Fibroblast of villous mesenchyme (primary cell): ENCODE results near the gene NME2. TPM values are rescaled to one million over a fixed set of nuclear protein-coding genes. Genes with fewer than 3 reads are reported as not detected.

Experiments used
- DNase-seq: peaks from one replicate; pipeline ENCODE4 v3.0.0-alpha.2; 2010; ENCODE audit warnings: low read depth
- H3K4me3 ChIP-seq: 2 replicates; pipeline ENCODE4 v1.5.1; 2011; ENCODE audit warnings: low read depth, mild to moderate bottlenecking, low read length
- total RNA-seq: library from RNA; depleted of rRNA; stranded (reverse); fragments of >200 nt; gene quantifications from 2 replicates; pipeline ENCODE4 v1.2.3, GENCODE V29; 2012
- TF ChIP-seq, protein P1 (sequence below): IDR thresholded peaks from 2 replicates; pipeline ENCODE4 v1.5.1; 2012; ENCODE audit warnings: low read depth, mild to moderate bottlenecking, low read length; ENCODE audit not compliant: insufficient read depth

Gene NME2
- total RNA-seq, 1 donor = 438 TPM

DNA sequence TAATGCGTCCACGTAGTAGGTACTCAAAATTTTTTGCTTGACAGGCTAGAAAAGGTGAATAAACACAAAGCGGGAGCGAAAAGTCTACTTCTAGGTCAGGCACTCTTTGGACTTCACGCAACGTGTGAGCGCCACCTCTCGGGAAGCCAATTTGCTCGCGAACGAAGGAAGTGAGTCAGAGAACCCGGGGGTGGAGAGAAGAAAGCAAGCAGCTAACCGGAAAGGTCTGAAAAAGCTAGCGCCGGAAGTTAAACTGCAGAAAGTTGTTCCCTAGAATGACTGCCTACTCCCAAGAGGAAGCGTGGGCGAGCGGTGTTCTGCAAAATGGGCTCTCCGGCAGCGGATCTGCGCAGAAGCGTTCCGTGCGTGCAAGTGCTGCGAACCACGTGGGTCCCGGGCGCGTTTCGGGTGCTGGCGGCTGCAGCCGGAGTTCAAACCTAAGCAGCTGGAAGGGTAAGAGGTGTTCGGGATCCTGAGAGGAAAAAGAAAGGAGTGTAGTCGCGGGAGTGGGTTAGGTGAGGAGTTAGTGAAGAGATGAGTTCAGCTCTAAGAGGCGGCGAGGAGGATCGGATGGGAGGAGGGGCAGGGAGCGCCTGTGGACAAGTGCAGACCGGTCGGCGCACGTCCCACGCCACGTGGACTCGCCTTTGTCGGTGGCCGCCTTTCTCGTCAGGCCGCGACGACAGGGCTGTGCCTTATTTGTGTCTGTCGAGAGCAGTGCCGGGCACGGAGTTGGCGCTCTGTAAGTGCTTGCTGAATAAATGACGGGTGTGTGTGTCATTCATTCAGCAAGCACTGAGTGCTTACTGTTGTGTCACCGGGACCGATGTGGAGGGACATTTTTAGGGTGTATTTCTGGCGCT is 12.8 kb upstream of the NME2 start, which contains the start of gene NME1:
NME1 (plus strand) TSS at position 350 of the 863 bp plus-strand sequence. CDS start 2,096 bp downstream, outside the sequence.
- DNase-seq = peak; percentile 100
- H3K4me3 ChIP-seq = peak within 1 kb of the TSS; percentile 69
- TF ChIP-seq, protein P1, sequence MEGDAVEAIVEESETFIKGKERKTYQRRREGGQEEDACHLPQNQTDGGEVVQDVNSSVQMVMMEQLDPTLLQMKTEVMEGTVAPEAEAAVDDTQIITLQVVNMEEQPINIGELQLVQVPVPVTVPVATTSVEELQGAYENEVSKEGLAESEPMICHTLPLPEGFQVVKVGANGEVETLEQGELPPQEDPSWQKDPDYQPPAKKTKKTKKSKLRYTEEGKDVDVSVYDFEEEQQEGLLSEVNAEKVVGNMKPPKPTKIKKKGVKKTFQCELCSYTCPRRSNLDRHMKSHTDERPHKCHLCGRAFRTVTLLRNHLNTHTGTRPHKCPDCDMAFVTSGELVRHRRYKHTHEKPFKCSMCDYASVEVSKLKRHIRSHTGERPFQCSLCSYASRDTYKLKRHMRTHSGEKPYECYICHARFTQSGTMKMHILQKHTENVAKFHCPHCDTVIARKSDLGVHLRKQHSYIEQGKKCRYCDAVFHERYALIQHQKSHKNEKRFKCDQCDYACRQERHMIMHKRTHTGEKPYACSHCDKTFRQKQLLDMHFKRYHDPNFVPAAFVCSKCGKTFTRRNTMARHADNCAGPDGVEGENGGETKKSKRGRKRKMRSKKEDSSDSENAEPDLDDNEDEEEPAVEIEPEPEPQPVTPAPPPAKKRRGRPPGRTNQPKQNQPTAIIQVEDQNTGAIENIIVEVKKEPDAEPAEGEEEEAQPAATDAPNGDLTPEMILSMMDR = peak; percentile 81

DNA sequence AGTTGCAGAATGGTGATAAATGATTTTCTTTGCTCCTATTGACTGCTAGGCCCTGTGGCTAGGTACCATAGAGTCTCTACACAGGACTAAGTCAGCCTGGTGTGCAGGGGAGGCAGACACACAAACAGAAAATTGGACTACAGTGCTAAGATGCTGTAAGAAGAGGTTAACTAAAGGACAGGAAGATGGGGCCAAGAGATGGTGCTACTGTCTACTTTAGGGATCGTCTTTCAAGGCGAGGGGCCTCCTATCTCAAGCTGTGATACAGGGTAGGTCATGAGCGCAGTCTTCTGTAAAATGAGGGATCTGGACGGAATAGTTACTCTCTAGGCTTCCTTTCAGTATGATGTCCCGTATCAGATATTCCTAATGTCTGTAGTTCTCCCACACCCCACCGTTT is 12.0 kb upstream of the NME2 start:
- DNase-seq = peak; percentile 35
- TF ChIP-seq, protein P1 = no peak
- peak overlapping the region; percentile 69 for H3K4me3 ChIP-seq

DNA sequence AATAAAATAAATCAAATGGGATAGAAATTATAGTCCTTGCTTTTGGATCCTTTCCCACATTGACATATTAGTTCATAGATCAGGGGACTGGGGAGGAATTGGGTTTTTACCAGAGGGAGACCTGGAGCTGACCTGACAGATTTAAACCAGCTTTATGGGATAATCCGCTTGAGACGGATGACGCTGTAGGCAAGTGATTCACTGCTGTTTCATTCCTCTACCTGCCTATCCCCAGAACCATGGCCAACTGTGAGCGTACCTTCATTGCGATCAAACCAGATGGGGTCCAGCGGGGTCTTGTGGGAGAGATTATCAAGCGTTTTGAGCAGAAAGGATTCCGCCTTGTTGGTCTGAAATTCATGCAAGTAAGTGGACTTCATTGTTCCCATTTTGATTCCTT is 10.8 kb upstream of the NME2 start:
- no peak overlapping the region for H3K4me3 ChIP-seq
- TF ChIP-seq, protein P1 = no peak
- DNase-seq = no peak

DNA sequence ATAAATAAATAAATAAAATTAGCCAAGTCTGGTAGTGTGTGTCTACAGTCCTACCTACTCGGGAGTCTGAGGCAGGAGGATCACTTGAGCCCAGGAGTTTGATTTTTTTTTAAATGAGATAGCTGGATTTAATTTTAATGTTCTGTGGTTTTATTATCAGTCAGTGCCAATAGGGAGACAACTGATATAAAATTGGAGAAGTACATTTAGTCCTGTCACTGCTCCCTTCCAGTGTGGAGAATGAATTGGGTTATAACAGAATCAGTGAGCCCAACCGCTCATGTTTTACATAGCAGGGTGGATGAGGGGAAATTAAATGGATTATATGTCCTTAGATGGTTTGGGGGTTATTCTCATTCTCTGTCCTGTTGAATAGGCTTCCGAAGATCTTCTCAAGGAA is 6.6 kb upstream of the NME2 start:
- DNase-seq = no peak
- no peak overlapping the region for H3K4me3 ChIP-seq
- TF ChIP-seq, protein P1 = no peak

DNA sequence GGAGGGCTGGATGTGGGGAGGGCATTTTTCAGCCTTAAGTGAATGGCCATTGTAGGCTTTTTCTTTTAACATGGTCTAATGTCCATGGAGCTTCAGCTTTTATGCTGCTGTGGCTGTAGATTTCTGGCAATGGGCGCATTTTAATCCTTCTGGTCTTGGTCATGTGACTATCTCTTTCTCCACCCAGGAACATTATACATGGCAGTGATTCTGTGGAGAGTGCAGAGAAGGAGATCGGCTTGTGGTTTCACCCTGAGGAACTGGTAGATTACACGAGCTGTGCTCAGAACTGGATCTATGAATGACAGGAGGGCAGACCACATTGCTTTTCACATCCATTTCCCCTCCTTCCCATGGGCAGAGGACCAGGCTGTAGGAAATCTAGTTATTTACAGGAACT is 4.7 kb upstream of the NME2 start:
- DNase-seq = no peak

DNA sequence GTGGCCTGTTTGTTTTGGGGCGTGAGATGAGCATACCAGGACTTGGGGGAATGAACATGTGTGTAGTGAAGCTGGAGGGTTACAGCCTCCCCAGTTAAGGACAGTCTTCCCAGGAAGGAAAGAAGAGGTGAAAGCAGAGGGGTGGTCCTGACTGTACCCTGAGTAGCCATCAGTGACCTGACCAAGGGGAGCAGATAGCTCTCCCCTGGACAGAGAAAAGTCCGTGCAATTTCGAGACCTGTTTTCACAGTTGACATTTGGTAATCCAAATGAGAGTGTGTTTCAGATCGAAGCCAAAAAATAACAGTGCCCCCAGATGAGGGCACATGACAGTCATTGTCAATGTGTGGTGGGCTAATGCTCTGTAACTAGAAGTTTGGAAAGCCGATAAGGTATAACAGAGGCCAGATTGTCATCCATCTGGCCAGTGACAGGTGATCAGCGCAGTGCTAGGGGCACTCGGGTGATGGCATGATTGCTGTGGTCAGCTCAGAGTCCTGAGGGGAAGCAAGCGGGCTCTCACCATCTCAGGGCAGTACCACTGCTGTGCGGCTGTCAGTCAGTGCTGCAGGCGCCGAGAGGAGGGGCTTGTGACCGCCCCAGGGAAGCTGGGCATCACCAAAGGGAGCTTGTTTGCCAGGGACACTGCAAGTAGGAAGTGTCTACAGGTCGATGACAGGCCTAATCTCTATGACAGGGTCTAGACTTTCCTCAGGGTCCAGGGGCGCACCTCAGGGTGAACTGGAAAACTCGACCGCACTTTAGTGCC is 1.1 kb upstream of the NME2 start:
- TF ChIP-seq, protein P1 = no peak
- DNase-seq = no peak
- H3K4me3 ChIP-seq = peak overlapping the region; percentile 87

More for the DNA sequence above, 4.7 kb upstream of the NME2 start:
- TF ChIP-seq, protein P1 = no peak
- H3K4me3 ChIP-seq = no peak overlapping the region
